Measurements from ENCODE around the gene CEP89.

DNA sequence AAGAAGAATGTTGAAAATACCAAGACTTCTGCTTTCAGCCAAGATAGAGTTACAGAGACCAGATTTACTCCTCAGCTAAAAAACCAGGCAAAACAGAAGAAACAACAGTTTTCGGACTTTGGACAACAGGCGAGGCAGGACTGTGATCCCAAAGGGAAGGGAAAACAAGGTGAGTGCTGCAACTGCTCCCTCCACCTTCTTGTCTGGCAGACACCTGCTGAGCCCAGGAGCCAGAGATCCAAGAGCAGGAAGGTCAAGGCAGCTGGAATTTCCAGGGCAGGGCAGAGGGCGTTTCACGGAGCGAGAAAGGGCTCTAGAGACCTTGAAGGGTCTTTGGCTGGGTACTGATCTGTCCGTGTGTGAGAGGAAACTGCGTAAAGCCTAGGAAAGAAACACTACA, 69.3 kb downstream of the CEP89 start:
- TF ChIP-seq, protein P1, sequence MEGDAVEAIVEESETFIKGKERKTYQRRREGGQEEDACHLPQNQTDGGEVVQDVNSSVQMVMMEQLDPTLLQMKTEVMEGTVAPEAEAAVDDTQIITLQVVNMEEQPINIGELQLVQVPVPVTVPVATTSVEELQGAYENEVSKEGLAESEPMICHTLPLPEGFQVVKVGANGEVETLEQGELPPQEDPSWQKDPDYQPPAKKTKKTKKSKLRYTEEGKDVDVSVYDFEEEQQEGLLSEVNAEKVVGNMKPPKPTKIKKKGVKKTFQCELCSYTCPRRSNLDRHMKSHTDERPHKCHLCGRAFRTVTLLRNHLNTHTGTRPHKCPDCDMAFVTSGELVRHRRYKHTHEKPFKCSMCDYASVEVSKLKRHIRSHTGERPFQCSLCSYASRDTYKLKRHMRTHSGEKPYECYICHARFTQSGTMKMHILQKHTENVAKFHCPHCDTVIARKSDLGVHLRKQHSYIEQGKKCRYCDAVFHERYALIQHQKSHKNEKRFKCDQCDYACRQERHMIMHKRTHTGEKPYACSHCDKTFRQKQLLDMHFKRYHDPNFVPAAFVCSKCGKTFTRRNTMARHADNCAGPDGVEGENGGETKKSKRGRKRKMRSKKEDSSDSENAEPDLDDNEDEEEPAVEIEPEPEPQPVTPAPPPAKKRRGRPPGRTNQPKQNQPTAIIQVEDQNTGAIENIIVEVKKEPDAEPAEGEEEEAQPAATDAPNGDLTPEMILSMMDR (IDR thresholded peaks at IDR 0.05) = no peak
- no peak for TF ChIP-seq POLR2A (IDR thresholded peaks at IDR 0.05)
